HG03159 (cell line): ENCODE results near the gene TLE1.

Experiments used
- ATAC-seq: cut with Tn5 transposase; IDR thresholded peaks from one replicate; pipeline ENCODE4 v1.9.1; 2021; ENCODE audit warnings: mild to moderate bottlenecking, moderate library complexity; ENCODE audit not compliant: unreplicated experiment

The TLE1 gene

GRCh38 chr9:81557452-81558090, 131.8 kb downstream of the TLE1 start:
- ATAC-seq = no peak

DNA sequence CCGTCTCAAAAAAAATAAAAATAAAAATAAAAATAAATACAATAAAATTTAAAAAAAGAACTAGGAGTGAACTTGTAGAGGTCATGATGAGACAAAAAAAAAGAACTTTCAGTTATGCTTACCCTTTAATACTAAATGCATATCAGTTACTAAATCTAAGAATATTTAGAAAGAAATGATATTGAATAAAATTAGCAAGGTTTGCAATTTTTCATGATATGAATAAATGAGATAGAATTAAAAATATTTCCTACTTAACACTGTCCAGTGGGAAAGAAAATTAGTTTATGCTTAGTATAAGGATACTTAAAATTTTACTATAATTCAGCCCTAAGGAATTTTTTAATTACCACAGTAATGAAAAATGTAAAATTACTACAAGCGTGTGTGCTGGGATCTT, 132.4 kb downstream of the TLE1 start:
- ATAC-seq = no peak

- no peak for ATAC-seq
These were observed 136.8 kb downstream of the TLE1 start for GRCh38 chr9:81552581-81552991.

GRCh38 chr9:81550207-81550583, 139.2 kb downstream of the TLE1 start:
- ATAC-seq = no peak

DNA sequence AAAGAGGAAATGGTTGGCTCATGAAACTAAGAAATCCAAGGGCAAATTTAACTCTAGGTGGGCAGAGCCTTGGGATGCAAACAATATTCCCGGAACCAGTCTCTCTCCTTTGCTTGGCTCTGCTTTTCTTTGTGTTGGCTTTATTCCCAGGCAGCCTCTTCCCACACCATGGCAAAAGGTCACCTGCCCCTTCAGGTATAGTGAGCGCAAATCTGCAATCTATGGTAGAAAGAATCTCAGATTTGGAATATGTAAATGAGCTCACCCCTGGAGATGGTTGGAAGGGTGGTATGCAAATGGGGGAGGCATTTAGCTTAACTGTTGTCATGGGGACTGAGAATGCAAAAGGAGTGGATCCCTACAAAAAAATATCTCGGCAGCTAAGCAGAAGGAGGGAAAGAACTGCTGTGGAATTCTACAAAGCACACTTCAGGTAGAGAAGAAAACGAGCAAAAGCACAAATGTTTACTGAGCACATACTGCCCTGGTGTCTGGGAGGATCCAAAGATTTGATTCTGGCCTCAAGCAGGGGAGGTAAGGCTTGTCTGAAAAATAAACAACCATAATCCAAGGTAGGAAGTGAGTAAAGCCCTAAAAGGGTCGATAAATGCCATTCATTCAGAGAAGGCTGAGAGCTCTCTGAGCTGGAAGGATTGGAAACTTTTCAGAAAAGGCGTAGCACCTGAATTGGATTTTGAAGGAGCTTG, 139.7 kb downstream of the TLE1 start:
- no peak for ATAC-seq

GRCh38 chr9:81548911-81549310, 140.4 kb downstream of the TLE1 start:
- no peak for ATAC-seq

DNA sequence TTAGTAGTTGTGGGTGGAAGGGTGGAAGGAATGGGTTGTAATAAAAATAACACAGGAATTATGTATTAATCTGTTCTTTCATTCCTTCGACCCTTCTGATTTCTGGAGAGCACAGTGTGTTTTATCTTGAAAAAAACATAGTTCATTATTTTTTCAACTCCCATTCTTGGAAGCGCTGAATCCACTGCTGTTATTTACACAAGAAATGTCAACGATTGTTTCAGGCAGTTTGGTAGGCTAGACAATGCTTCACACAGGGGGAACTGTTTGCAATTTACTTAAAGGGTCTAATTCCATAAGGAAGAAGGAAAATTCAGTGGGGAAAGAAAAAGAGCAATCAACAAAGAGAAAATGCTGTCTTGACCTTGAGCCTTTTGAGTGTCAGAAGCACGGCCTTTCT, 142.9 kb downstream of the TLE1 start:
- ATAC-seq = no peak

- no peak for ATAC-seq
These were observed 145.7 kb downstream of the TLE1 start for GRCh38 chr9:81543695-81544094.

GRCh38 chr9:81542118-81542889, 147.0 kb downstream of the TLE1 start:
- ATAC-seq = no peak

GRCh38 chr9:81540142-81540710, 149.1 kb downstream of the TLE1 start:
- no peak for ATAC-seq

DNA sequence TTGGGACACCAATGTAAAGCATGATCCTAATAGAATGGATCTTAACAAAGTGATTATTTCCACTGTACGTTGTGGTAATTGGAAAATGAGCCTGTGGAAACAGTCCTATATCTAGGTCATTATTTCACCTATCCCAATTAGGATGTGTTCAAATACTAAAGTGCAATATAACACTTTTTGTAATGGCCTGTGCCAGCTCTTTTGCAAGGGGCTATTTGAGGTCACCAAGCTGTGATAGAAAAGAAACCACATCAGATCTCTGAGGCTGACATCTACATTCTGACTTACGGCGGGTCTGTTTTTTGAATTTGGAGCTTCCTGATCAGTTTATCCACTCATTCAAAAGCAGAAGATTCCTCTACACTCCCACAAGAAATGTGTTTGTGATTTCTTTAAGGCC, 150.0 kb downstream of the TLE1 start:
- no peak for ATAC-seq

GRCh38 chr9:81538890-81539289, 150.5 kb downstream of the TLE1 start:
- ATAC-seq = no peak

DNA sequence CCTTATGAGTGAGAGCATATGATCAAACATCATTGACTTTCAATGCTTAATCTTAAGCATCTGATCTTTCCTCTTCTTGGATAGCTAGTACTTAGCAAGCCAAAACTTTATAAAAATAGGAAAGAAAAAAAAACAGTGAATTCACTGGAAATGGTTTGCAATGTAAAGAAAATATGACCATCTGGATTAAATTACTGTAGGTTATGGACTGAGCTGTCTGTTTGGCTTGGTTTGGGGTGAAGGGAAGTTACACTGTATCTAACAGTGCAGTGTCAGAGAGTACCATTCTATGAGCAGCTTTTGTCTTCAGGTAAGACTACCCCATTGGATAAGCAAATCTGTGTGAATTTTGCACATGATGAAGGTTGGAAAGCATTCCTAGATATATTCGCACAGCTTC, 151.4 kb downstream of the TLE1 start:
- no peak for ATAC-seq

GRCh38 chr9:81536242-81537025, 152.9 kb downstream of the TLE1 start:
- no peak for ATAC-seq

DNA sequence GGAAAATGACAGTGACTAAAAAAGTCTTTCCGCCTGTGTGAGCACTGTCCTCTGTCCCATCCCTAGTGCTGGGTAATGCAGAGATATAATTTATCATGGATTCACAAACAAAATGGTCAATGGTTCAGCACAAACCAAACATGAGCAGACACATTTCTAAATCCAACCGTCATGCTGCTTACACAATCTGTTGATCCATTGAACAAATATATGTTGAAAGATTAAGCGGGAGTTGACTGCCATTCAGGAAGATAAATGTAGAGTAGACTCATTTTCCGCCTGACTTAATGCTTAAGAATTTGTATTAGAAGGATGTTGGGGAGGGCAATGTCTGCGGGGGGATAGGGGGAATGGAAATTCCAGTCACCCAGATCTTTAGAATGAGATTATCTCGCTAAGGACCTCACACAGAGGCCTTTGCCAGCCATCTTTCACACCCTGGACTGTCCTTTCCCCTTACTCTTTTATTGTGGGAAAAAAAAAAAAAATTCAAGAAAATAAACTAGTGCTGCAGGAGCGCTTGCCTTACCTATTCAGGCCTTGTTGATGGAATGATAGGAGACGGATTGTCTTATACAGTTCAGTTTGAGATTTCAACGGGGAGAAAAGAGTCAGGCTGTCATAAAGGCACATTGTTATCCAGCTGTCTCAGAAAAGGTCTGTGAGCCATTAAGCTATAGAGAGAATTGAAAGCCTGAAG, 153.7 kb downstream of the TLE1 start:
- ATAC-seq = no peak

GRCh38 chr9:81534138-81534875, 155.0 kb downstream of the TLE1 start:
- ATAC-seq = no peak
